Stimulated activated naive B cell treated with anti-CD40 and anti-IgM and Interleukin-4, amounts not matched to agents 10 μg/mL and 1 μg/mL and 100 μg/mL, for 72 hours (primary cell): ENCODE data around the gene NIPSNAP3A.
"Not testable (repeated sequence)": the region's sequence is repeated elsewhere in the genome, so short reads cannot be mapped to it uniquely, and the experiment has no call there.

Source experiments
- ATAC-seq, 2 donors: fragments of 150-1000 bp; cut with Tn5 transposase; replicated peaks; 2 replicates each; pipeline ENCODE4 v1.10.0; 2021; ENCODE audit warnings: moderate library complexity in 1 of 2
- DNase-seq: peaks from one replicate; pipeline ENCODE4 v3.0.0; 2021
- H3K27ac Mint-ChIP-seq: one replicate; pipeline ENCODE4 v1.8.0; 2022; ENCODE audit warnings: mild to moderate bottlenecking, mixed read lengths
- H3K27me3 Mint-ChIP-seq, 2 donors: one replicate each; pipeline ENCODE4 v1.8.0; 2022; ENCODE audit warnings: mixed read lengths in 2 of 2
- H3K36me3 Mint-ChIP-seq, 2 donors: one replicate each; pipeline ENCODE4 v1.8.0; 2022; ENCODE audit warnings: mixed read lengths in 2 of 2, mild to moderate bottlenecking in 1 of 2
- H3K4me1 Mint-ChIP-seq, 2 donors: one replicate each; pipeline ENCODE4 v1.8.0; 2022; ENCODE audit warnings: mixed read lengths in 2 of 2, mild to moderate bottlenecking in 1 of 2
- H3K4me3 Mint-ChIP-seq, 2 donors: one replicate each; pipeline ENCODE4 v1.8.0; 2022; ENCODE audit warnings: mild to moderate bottlenecking in 2 of 2, mixed read lengths in 2 of 2, moderate library complexity in 1 of 2
- H3K9me3 Mint-ChIP-seq, 2 donors: one replicate each; pipeline ENCODE4 v1.8.0; 2022; ENCODE audit warnings: mixed read lengths in 2 of 2, mild to moderate bottlenecking in 1 of 2

The NIPSNAP3A gene

DNA sequence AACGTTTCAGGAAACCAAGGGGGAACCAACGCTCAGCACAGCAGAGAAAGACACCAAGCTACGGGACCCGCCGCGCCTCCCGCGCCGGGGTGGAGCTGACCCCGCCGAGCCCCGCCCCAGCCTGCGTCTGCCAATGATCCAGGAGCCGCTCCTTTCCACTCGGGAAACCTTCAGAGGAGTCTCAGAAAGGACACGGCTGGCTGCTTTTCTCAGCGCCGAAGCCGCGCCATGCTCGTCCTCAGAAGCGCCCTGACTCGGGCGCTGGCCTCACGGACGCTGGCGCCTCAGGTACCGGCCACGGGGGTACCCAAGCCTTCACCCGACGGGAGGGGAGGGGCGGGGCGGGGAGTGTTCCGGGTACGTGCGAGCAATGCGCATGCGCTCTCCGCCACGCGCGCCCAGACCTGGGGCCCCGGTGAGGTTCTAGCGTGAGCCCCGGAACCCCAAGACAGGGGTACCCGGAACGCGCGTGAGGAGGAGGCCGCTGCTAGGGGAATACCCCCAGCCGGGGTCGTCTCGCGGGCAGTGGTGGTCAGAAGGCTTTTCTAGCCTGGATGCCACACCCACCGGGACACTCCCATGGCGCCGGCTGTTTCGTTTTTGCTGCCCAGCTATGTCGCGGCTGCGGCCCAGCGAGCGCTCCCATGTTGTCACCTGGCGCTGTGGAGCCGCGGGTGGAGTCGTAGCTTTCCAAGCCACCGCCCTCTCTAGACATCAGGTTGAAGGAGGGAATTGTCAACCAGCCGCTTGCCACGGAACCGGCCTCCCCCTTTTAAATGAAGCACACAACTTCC lies at the start of gene NIPSNAP3A:
TSS of gene NIPSNAP3A (plus strand) at position 119 of the 794 bp plus-strand sequence. CDS start at position 229, 110 bp downstream.
- Mint-ChIP-seq H3K27me3 (no peaks in the 10 kb centered on the region), H3K27ac (peak within 1 kb of the TSS; percentile 98), H3K36me3 (peaks cover 4 to 20% of the 10 kb centered on the region in 2 donors), H3K4me1 (peaks cover 14 to 25% of the 10 kb centered on the region in 2 donors), H3K4me3 (peak within 1 kb of the TSS; percentile 93 to 94), H3K9me3 (no peaks in the 10 kb centered on the region)
- DNase-seq (peak; percentile 89), ATAC-seq (peak; percentile 91)

DNA sequence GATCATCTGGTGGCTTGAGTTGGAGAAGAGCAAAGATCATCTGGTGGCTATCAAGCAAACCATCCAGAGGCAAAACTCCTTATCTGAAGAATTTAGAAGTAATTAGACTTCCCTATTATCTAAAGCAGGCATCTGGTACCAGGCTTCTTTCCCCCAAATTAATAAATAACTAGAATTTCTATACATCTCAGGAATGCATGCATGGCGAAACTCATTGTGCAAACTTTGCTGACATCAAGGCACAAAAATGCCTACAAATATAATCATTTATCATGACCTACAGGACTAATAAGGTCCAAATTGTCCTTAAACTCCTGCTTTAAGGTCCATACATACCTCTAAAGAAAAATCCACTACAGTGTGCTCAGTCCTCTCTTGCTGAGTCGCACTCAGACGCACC lies 47.2 kb upstream of the NIPSNAP3A start:
- no peak overlapping the region for H3K4me3 Mint-ChIP-seq
- no peak for ATAC-seq
- H3K27ac Mint-ChIP-seq = no peak overlapping the region
- no peaks in the 10 kb centered on the region for H3K27me3 Mint-ChIP-seq
- no peak for DNase-seq
- H3K9me3 Mint-ChIP-seq = peaks cover 2 to 5% of the 10 kb centered on the region in 2 donors
- no peaks in the 10 kb centered on the region for H3K4me1 Mint-ChIP-seq
- peaks cover 2 to 10% of the 10 kb centered on the region in 2 donors for H3K36me3 Mint-ChIP-seq

GRCh38 chr9:104708737-104709136 lies 38.7 kb upstream of the NIPSNAP3A start:
- not testable (repeated sequence) for H3K27ac Mint-ChIP-seq, DNase-seq, H3K27me3 Mint-ChIP-seq, ATAC-seq, H3K4me3 Mint-ChIP-seq, H3K4me1 Mint-ChIP-seq
- Mint-ChIP-seq H3K9me3 (peaks cover 14 to 24% of the 10 kb centered on the region in 2 donors), H3K36me3 (peaks cover 2 to 23% of the 10 kb centered on the region in 2 donors)

GRCh38 chr9:104711604-104712003 lies 35.9 kb upstream of the NIPSNAP3A start:
- H3K27ac Mint-ChIP-seq = no peak overlapping the region
- peaks cover 6 to 10% of the 10 kb centered on the region in 2 donors for H3K9me3 Mint-ChIP-seq
- no peak for ATAC-seq
- no peaks in the 10 kb centered on the region for H3K27me3 Mint-ChIP-seq
- peaks cover 0 to 8% of the 10 kb centered on the region in 2 donors for H3K4me1 Mint-ChIP-seq
- H3K4me3 Mint-ChIP-seq = no peak overlapping the region
- peaks cover 0 to 6% of the 10 kb centered on the region in 2 donors for H3K36me3 Mint-ChIP-seq
- no peak for DNase-seq

GRCh38 chr9:104725014-104725413 lies 22.5 kb upstream of the NIPSNAP3A start:
- DNase-seq (no peak), ATAC-seq (no peak)
- H3K36me3 Mint-ChIP-seq = peaks cover 5 to 6% of the 10 kb centered on the region in 2 donors
- H3K9me3 Mint-ChIP-seq = peaks cover 0 to 2% of the 10 kb centered on the region in 2 donors
- no peak overlapping the region for H3K27ac Mint-ChIP-seq
- H3K27me3 Mint-ChIP-seq = no peaks in the 10 kb centered on the region
- H3K4me1 Mint-ChIP-seq = peaks cover 0 to 4% of the 10 kb centered on the region in 2 donors
- H3K4me3 Mint-ChIP-seq = no peak overlapping the region

- H3K27ac Mint-ChIP-seq = no peak overlapping the region
- DNase-seq = no peak
- no peak overlapping the region for H3K4me3 Mint-ChIP-seq
- H3K9me3 Mint-ChIP-seq = peaks cover 0 to 1% of the 10 kb centered on the region in 2 donors
- H3K27me3 Mint-ChIP-seq = no peaks in the 10 kb centered on the region
- H3K36me3 Mint-ChIP-seq = no peaks in the 10 kb centered on the region
- H3K4me1 Mint-ChIP-seq = peaks cover 4 to 18% of the 10 kb centered on the region in 2 donors
- ATAC-seq = no peak
Measured at GRCh38 chr9:104738452-104738851, 9.0 kb upstream of the NIPSNAP3A start.

- Mint-ChIP-seq H3K36me3 (no peaks in the 10 kb centered on the region), H3K4me1 (peaks cover 4 to 20% of the 10 kb centered on the region in 2 donors), H3K27ac (no peak overlapping the region), H3K9me3 (peaks cover 0 to 1% of the 10 kb centered on the region in 2 donors), H3K27me3 (no peaks in the 10 kb centered on the region), H3K4me3 (no peak overlapping the region)
- DNase-seq (no peak), ATAC-seq (no peak)
Measured at GRCh38 chr9:104740621-104741020, 6.9 kb upstream of the NIPSNAP3A start.

GRCh38 chr9:104743376-104743985 lies 4.0 kb upstream of the NIPSNAP3A start:
- DNase-seq (no peak), ATAC-seq (peak; percentile 23 to 29)
- no peaks in the 10 kb centered on the region for H3K9me3 Mint-ChIP-seq
- no peak overlapping the region for H3K27ac Mint-ChIP-seq
- H3K36me3 Mint-ChIP-seq = peaks cover 0 to 4% of the 10 kb centered on the region in 2 donors
- no peaks in the 10 kb centered on the region for H3K27me3 Mint-ChIP-seq
- H3K4me3 Mint-ChIP-seq = no peak overlapping the region
- peaks cover 11 to 22% of the 10 kb centered on the region in 2 donors for H3K4me1 Mint-ChIP-seq

- no peak overlapping the region for H3K4me3 Mint-ChIP-seq
- no peak overlapping the region for H3K27ac Mint-ChIP-seq
- ATAC-seq = no peak
- no peaks in the 10 kb centered on the region for H3K9me3 Mint-ChIP-seq
- H3K36me3 Mint-ChIP-seq = peaks cover 0 to 8% of the 10 kb centered on the region in 2 donors
- DNase-seq = no peak
- peaks cover 14 to 24% of the 10 kb centered on the region in 2 donors for H3K4me1 Mint-ChIP-seq
- H3K27me3 Mint-ChIP-seq = no peaks in the 10 kb centered on the region
Measured at GRCh38 chr9:104745852-104746251, 1.6 kb upstream of the NIPSNAP3A start.

GRCh38 chr9:104746285-104746684 lies 1.2 kb upstream of the NIPSNAP3A start:
- Mint-ChIP-seq H3K27me3 (no peaks in the 10 kb centered on the region), H3K4me3 (no peak overlapping the region), H3K36me3 (peaks cover 2 to 9% of the 10 kb centered on the region in 2 donors), H3K9me3 (no peaks in the 10 kb centered on the region), H3K27ac (no peak overlapping the region), H3K4me1 (peaks cover 14 to 25% of the 10 kb centered on the region in 2 donors)
- ATAC-seq (no peak), DNase-seq (no peak)

DNA sequence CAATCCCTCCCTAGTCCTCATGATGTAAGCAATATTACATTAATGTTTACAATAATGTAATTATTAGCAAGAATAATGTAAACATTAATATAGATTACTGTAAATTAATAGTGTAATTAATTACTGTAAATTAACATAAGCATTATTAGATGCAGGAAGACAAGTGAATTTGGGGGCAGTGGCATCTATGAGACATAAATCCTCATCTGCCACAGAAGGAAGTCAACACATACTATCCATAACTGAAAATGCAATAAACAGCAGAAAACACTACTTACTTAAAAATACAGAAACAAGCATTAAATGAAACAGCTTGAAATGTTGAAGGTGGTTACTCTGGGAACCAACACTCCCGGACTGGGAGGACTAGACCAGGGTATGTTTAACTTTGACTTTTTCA lies 685 bp upstream of the NIPSNAP3A start:
- Mint-ChIP-seq H3K9me3 (no peaks in the 10 kb centered on the region), H3K4me3 (peak overlapping the region; percentile 93 to 94), H3K27ac (peak overlapping the region; percentile 98), H3K36me3 (peaks cover 2 to 12% of the 10 kb centered on the region in 2 donors), H3K27me3 (no peaks in the 10 kb centered on the region), H3K4me1 (peaks cover 14 to 25% of the 10 kb centered on the region in 2 donors)
- ATAC-seq (no peak), DNase-seq (no peak)

DNA sequence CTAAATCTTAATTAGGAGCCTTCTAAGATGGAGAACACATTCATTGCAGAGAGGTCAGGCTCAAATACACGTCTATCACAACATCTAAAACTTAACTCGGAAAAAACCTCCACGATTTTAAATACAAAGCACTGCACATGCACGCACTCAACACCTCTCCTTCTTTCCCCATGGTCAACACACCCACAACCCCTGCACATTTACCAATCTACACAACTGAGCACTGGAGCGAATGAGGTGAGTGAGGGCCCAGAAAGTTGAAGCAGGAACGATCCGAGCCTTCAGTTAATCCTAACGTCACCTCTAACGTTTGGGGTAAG lies 278 bp upstream of the NIPSNAP3A start:
- Mint-ChIP-seq H3K27ac (peak overlapping the region; percentile 98), H3K4me3 (peak overlapping the region; percentile 93 to 94), H3K27me3 (no peaks in the 10 kb centered on the region), H3K4me1 (peaks cover 14 to 25% of the 10 kb centered on the region in 2 donors), H3K36me3 (peaks cover 4 to 16% of the 10 kb centered on the region in 2 donors), H3K9me3 (no peaks in the 10 kb centered on the region)
- DNase-seq (no peak), ATAC-seq (no peak)

- Mint-ChIP-seq H3K27ac (peak overlapping the region; percentile 98), H3K4me1 (peaks cover 14 to 20% of the 10 kb centered on the region in 2 donors), H3K4me3 (peak overlapping the region; percentile 93 to 94), H3K36me3 (peaks cover 6 to 23% of the 10 kb centered on the region in 2 donors), H3K27me3 (no peaks in the 10 kb centered on the region), H3K9me3 (no peaks in the 10 kb centered on the region)
- ATAC-seq = peak; percentile 0
- no peak for DNase-seq
Measured at GRCh38 chr9:104748359-104749031, 1.0 kb downstream of the NIPSNAP3A start.

DNA sequence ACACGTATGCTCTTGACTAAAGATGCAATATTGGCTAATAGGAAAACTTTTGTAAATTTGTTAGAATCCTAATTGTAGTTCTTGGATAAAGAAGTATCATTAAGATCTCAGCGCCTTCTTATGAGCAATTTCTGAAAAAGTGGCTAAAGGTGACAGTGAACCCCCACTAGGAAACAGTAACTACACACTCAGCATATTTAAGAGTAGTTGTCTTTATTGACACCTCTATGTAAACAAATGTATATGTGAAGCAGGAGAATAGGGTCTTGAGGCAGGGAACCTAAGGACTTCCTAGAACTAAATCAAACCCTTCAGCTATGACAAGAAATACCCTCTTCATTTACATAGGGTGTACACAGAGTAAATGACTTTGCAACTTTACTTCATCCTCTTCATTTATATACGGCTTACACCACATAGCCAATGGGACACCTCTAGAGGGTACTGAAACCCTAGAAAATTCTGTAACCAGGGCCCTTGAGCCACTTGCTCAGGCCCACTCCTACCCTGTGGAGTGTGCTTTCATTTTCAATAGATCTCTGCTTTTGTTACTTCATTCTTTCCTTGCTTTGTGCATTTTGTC lies 2.8 kb downstream of the NIPSNAP3A start:
- Mint-ChIP-seq H3K4me3 (peak overlapping the region in 1 of 2 donors; percentile 8), H3K27ac (no peak overlapping the region)
- peak in 1 of 2 donors; percentile 41 for ATAC-seq

More for the DNA sequence above, 2.8 kb downstream of the NIPSNAP3A start:
- Mint-ChIP-seq H3K4me1 (peaks cover 14 to 19% of the 10 kb centered on the region in 2 donors), H3K9me3 (no peaks in the 10 kb centered on the region), H3K27me3 (no peaks in the 10 kb centered on the region), H3K36me3 (peaks cover 13 to 27% of the 10 kb centered on the region in 2 donors)
- no peak for DNase-seq
